Heart right ventricle (tissue), 16 donors: ENCODE results near the gene LRRC2. TPM values are rescaled to one million over a fixed set of nuclear protein-coding genes. Genes with fewer than 3 reads are reported as not detected.
"Not testable (repeated sequence)": the region's sequence is repeated elsewhere in the genome, so short reads cannot be mapped to it uniquely, and the experiment has no call there.

Experiments used
- ATAC-seq, 8 donors: fragments of 200-7000 bp; cut with Tn5 transposase; one replicate each; pipeline ENCODE4 v1.9.1; 2020; ENCODE audit warnings: mild to moderate bottlenecking in 8 of 8, moderate library complexity in 8 of 8, moderate number of reproducible peaks in 1 of 8
- DNase-seq, 2 donors: peaks; one replicate each; pipeline ENCODE4 v3.0.0-alpha.2; 2020
- H3K27ac ChIP-seq, 10 donors: fragments of 200-600 bp; sonication (generic) in 2 of 10; one replicate each; pipeline versions ENCODE4 v1.5.0 to v1.8.0; 2020 to 2022; ENCODE audit warnings: mild to moderate bottlenecking in 3 of 10
- H3K27me3 ChIP-seq, 7 donors: fragments of 200-600 bp; one replicate each; pipeline ENCODE4 v1.8.0; 2021 to 2022; ENCODE audit warnings: mild to moderate bottlenecking in 2 of 7
- H3K36me3 ChIP-seq, 9 donors: fragments of 200-600 bp; sonication (generic) in 1 of 9; one replicate each; pipeline versions ENCODE4 v1.5.0 to v1.8.0; 2020 to 2022; ENCODE audit warnings: mild to moderate bottlenecking in 2 of 9
- H3K4me1 ChIP-seq, 9 donors: fragments of 200-600 bp; sonication (generic) in 1 of 9; one replicate each; pipeline versions ENCODE4 v1.5.0 to v1.8.0; 2020 to 2022; ENCODE audit warnings: mild to moderate bottlenecking in 4 of 9
- H3K4me3 ChIP-seq, 10 donors: fragments of 200-600 bp; sonication (generic) in 2 of 10; one replicate each; pipeline versions ENCODE4 v1.5.0 to v1.8.0; 2020 to 2022; ENCODE audit warnings: mild to moderate bottlenecking in 7 of 10, moderate library complexity in 2 of 10
- H3K9me3 ChIP-seq, 11 donors: fragments of 200-600 bp in 10 of 11; sonication (generic) in 2 of 11; one replicate each; pipeline versions ENCODE4 v1.5.0 to v1.8.0; 2013 to 2022; ENCODE audit warnings: mild to moderate bottlenecking in 2 of 11, control low read depth in 1 of 11, moderate library complexity in 1 of 11
- WGBS, 2 donors: extraction: QIAGEN DNeasy Blood & Tissue Kit; methylation state at CpG; one replicate each; pipeline ENCODE4 v1.1.7; 2013; ENCODE audit warnings: inconsistent platforms in 1 of 2; 5-methylcytosine and 5-hydroxymethylcytosine counted together
- intact Hi-C, 10 donors: fragments of 100-400 bp; cut with DNase I; formaldehyde crosslinking; loops; one replicate each; pipeline versions ENCODE4 v1.11.1 to v1.14.2; 2022
- polyA plus RNA-seq, 2 donors: library from polyadenylated mRNA; stranded (reverse); fragments of 200-250 nt; gene quantifications; one replicate each; pipeline ENCODE4 v1.2.3, GENCODE V29; 2013
- total RNA-seq, 10 donors: library from RNA; stranded (reverse); fragmentation: NEBNext Ultra II Directional in 3 of 10; extraction: Animal tissue kit (Norgen Biotek cat#: 25700) in 3 of 10; gene quantifications; one replicate each; pipeline versions ENCODE4 v1.2.1 to v1.2.4, GENCODE V29; 2021 to 2023
- TF ChIP-seq, protein P1 (sequence below), 9 donors: fragments of 200-600 bp; sonication (generic) in 2 of 9; IDR thresholded peaks; one replicate each; pipeline versions ENCODE4 v1.5.0 to v1.8.0; 2021 to 2022; ENCODE audit warnings: antibody characterized with exemption in 9 of 9, mild to moderate bottlenecking in 5 of 9, moderate library complexity in 1 of 9
- donor health status: Arrhythmogenic right ventricular cardiomyopathy.
- donor health status: ischemic (EF 13 %, LVEDD 7.1; RV severe dilation, severe dysfunction).
- donor health status: healthy with polysubstance abuse.
- donor health status: DM: no; HTN: yes; CAD: no.
- donor health status: DM: no; HTN: no; CAD: no.
- donor health status: ischemic (EF 25% LVEDD 6.9; RV normal size, moderate dysfunction).
- donor health status: ischemic (EF 25% LVEDD 5.7; RV mildly dilated, moderate dysfunction).
- donor health status: healthy.
- donor health status: DM: yes; HTN: yes; CAD: no.
- donor health status: Ischemic cardiomyopathy.
- donor health status: ischemic (EF 35%, LVEDD 5.7; RV mildly dilated, moderate dysfunction).
- donor health status: nonischemic (EF 11% LVEDD 7.7; RV severe dilation, severe dysfunction).
- donor health status: DM: yes; HTN: yes; CAD: no.
- donor health status: PGD.
- donor health status: ischemic (EF 29% LVEDD 5.4; RV normal size, mild dysfunction).
- donor health status: nonischemic (EF 23%, LVEDD 6.1; RV moderate dilation, normal function).

Gene LRRC2
- total and polyA plus RNA-seq, 12 donors = 10.7 to 163 (median 125) TPM

DNA sequence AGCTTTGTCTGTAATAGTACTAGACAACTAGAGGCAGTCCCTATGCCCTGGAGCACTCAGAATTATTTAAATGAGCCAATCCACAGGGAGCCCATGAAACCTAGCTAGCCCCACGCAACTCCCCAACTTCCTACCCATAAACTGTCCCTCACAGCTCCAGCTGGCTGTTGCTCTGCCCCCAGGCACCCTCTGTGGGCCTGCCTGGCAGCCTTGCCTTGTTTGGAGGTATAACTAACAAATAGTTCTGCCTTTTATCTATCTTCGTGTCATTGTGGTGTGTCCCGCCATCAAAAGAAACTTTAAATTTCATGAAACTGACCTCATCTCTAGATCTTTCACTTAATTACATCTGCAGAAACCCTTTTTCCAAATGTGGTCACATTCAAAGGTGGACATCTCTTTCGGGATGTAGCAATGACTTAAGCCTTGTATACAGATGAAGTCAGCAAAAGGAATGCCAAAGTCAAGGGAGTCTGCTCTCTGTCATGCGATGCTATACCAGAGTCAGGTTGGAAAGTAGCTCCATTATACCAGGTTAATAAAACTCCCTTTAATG, 70.1 kb downstream of the LRRC2 start:
- no peaks in the 10 kb centered on the region for H3K36me3 ChIP-seq
- no peaks in the 10 kb centered on the region for H3K27me3 ChIP-seq
- peaks cover 0 to 37% (median 11%) of the 10 kb centered on the region in 9 donors for H3K4me1 ChIP-seq
- peak in 1 of 8 donors; percentile 24 for ATAC-seq
- WGBS, 2 donors = 73 to 80% methylated on average over 5 of the region's 5 CpGs
- intact Hi-C loops = loop anchor here in 1 of 10 donors (5.0 kb wide), 1 partner anchor 56 kb away; no protein-coding TSS in a partner anchor
- TF ChIP-seq, protein P1, sequence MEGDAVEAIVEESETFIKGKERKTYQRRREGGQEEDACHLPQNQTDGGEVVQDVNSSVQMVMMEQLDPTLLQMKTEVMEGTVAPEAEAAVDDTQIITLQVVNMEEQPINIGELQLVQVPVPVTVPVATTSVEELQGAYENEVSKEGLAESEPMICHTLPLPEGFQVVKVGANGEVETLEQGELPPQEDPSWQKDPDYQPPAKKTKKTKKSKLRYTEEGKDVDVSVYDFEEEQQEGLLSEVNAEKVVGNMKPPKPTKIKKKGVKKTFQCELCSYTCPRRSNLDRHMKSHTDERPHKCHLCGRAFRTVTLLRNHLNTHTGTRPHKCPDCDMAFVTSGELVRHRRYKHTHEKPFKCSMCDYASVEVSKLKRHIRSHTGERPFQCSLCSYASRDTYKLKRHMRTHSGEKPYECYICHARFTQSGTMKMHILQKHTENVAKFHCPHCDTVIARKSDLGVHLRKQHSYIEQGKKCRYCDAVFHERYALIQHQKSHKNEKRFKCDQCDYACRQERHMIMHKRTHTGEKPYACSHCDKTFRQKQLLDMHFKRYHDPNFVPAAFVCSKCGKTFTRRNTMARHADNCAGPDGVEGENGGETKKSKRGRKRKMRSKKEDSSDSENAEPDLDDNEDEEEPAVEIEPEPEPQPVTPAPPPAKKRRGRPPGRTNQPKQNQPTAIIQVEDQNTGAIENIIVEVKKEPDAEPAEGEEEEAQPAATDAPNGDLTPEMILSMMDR (IDR thresholded peaks at IDR 0.05) = no peak
- no peak for DNase-seq
- H3K27ac ChIP-seq = no peak overlapping the region
- no peak overlapping the region for H3K4me3 ChIP-seq
- H3K9me3 ChIP-seq = no peaks in the 10 kb centered on the region

DNA sequence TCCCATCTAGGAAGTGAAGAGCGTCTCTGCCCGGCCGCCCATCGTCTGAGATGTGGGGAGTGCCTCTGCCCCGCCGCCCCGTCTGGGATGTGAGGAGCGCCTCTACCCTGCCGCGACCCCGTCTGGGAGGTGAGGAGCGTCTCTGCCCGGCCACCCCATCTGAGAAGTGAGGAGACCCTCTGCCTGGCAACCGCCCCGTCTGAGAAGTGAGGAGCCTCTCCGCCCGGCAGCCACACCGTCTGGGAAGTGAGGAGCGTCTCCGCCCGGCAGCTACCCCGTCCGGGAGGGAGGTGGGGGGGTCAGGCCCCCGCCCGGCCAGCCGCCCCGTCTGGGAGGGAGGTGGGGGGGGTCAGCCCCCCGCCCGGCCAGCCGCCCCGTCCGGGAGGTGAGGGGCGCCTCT, 71.6 kb downstream of the LRRC2 start:
- ATAC-seq, H3K27me3 ChIP-seq, DNase-seq, H3K27ac ChIP-seq, H3K36me3 ChIP-seq, H3K4me3 ChIP-seq, H3K9me3 ChIP-seq: not testable (repeated sequence)
- WGBS, 2 donors = 91 to 92% methylated on average over 18 to 29 of the region's 33 CpGs
- intact Hi-C loops = loop anchor here in 4 of 10 donors (5.0 kb wide), 2 partner anchors 58 to 63 kb away; no protein-coding TSS in a partner anchor
- peaks cover 0 to 48% (median 12%) of the 10 kb centered on the region in 9 donors for H3K4me1 ChIP-seq

DNA sequence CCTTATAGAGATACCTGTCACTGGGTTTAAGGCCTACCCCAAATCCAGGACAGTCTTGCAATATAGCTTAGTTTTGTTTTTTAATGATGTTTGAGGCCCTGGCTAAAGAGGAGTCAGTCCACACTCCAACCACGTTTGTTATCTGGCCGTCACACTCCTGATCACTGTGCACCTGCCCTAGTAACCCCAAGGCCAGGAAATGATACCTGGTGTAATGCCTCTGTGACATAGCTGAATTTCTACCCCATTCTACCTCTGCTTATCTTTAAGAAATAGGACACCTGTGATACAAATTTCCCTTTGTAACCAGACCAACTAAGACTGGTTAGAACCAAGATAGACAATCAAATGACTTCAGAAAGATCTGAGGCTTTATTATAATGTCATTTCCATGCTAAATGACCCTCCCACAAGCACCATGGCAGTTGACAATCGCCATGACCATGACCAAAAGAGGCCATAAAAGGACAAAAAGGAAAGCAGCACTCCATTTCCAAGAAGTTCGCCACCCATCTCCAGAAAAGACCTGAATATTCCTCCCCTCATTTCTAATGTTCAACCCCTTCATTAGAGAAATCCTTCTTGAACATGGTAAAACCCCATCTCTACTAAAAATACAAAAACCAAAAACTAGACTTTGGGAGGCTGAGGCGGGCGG, 73.1 kb downstream of the LRRC2 start:
- DNase-seq = no peak
- intact Hi-C loops = loop anchor here in 4 of 10 donors (5.0 kb wide), 2 partner anchors 59 to 64 kb away; no protein-coding TSS in a partner anchor

DNA sequence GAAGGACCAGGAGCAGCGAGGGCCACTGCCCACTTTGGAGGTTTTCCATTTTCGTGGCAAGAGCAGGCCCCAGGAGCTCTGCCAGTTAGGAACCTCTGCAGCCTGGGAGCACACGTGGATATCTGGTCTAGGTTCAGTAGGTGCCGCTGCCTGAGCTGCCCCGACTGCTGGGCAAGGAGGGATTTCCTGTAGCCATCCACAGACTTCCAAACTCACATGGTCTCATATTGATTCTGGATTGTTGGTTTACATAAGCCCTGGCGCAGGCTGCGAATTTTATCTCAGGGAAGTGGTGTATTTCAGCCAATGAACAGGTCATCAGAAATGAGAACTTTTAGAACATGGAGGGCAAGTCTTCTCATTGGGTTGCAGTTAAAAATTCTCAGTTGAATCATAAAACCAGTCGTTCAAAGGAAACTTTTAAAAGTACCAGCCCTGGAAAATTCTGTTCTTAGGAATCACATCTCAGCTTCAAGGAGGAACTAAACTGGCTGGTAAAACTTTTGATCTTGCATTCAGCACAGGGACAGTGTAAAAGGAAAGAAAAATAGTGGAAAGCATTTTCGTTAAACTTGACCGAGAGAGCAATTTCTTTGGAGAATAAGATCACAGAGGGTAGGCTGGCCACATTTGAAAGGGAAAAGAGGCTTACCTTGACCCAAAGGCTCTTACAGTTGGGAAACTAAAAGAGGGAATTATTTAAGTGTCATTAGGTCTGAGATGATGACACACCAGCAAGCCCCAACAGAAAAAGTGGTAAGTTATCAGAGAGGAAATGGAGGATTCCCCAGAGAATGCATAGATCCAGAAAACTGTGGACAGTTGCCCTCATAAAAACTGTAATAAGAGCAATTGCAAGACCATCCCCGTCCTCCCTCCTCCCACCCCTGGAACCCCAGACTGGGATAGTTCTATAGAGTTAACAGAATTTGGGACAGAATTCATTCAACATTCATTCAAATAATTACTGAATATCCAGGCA, 74.7 kb downstream of the LRRC2 start:
- intact Hi-C loops = loop anchor here in 4 of 10 donors (5.0 kb wide), 2 partner anchors 61 to 66 kb away; no protein-coding TSS in a partner anchor

More for the DNA sequence above, 73.1 kb downstream of the LRRC2 start:
- H3K36me3 ChIP-seq = no peaks in the 10 kb centered on the region
- no peaks in the 10 kb centered on the region for H3K27me3 ChIP-seq
- no peaks in the 10 kb centered on the region for H3K9me3 ChIP-seq
- H3K4me1 ChIP-seq = peaks cover 0 to 45% (median 18%) of the 10 kb centered on the region in 9 donors
- H3K27ac ChIP-seq = no peak overlapping the region
- TF ChIP-seq, protein P1 (IDR thresholded peaks at IDR 0.05) = no peak
- ATAC-seq = no peak
- 93% methylated on average over 6 of the region's 6 CpGs for WGBS, 2 donors
- H3K4me3 ChIP-seq = no peak overlapping the region

More for the DNA sequence above, 74.7 kb downstream of the LRRC2 start:
- Histone ChIP-seq H3K27ac (peak overlapping the region in 9 of 10 donors; percentile 9 to 67 (median 36)), H3K36me3 (no peaks in the 10 kb centered on the region), H3K4me1 (peaks cover 0 to 35% (median 18%) of the 10 kb centered on the region in 9 donors), H3K4me3 (no peak overlapping the region), H3K9me3 (no peaks in the 10 kb centered on the region), H3K27me3 (no peaks in the 10 kb centered on the region)
- DNase-seq (no peak), ATAC-seq (peak in 5 of 8 donors; percentile 45 to 64 (median 50))
- 62% methylated on average over 11 of the region's 11 CpGs for WGBS, 2 donors
- TF ChIP-seq, protein P1 (IDR thresholded peaks at IDR 0.05) = no peak
